Activated T-helper 17 cell treated with anti-CD3 and anti-CD28 coated beads, Interleukin-2, amount 50 U/mL, for 72 hours (primary cell): ENCODE measurements around the gene DLGAP1. TPM values are rescaled to one million over a fixed set of nuclear protein-coding genes. Genes with fewer than 3 reads are reported as not detected.
A peak's percentile ranks its signal among the peaks of the same experiment; 100 is the strongest.

Experiments
- ATAC-seq: fragments of 150-1000 bp; cut with Tn5 transposase; replicated peaks from 2 replicates; pipeline ENCODE4 v1.10.0; 2021; ENCODE audit warnings: mild to moderate bottlenecking, moderate library complexity
- H3K27ac Mint-ChIP-seq: one replicate; pipeline ENCODE4 v1.8.0; 2022; ENCODE audit warnings: mixed read lengths
- H3K27me3 Mint-ChIP-seq: one replicate; pipeline ENCODE4 v1.8.0; 2022; ENCODE audit warnings: mixed read lengths
- H3K36me3 Mint-ChIP-seq: one replicate; pipeline ENCODE4 v1.8.0; 2022; ENCODE audit warnings: low read depth, mild to moderate bottlenecking, mixed read lengths
- H3K4me1 Mint-ChIP-seq: one replicate; pipeline ENCODE4 v1.8.0; 2022; ENCODE audit warnings: mixed read lengths
- H3K4me3 Mint-ChIP-seq: one replicate; pipeline ENCODE4 v1.8.0; 2022; ENCODE audit warnings: mild to moderate bottlenecking, mixed read lengths
- H3K9me3 Mint-ChIP-seq: one replicate; pipeline ENCODE4 v1.8.0; 2022; ENCODE audit warnings: mixed read lengths
- total RNA-seq, 2 donors: library from RNA; stranded (reverse); gene quantifications; one replicate each; pipeline ENCODE4 v1.2.3, GENCODE V29; 2022

DLGAP1 gene
- total RNA-seq, 2 donors from 2014 or later = 1.1 to 1.2 TPM

- Mint-ChIP-seq H3K27ac (no peak overlapping the region), H3K4me1 (no peaks in the 10 kb centered on the region), H3K27me3 (no peaks in the 10 kb centered on the region), H3K36me3 (no peaks in the 10 kb centered on the region), H3K4me3 (no peak overlapping the region), H3K9me3 (no peaks in the 10 kb centered on the region)
- ATAC-seq = no peak
Measured at GRCh38 chr18:3554811-3555427, 900.2 kb downstream of the DLGAP1 start.

GRCh38 chr18:3554091-3554601 lies 901.0 kb downstream of the DLGAP1 start:
- Mint-ChIP-seq H3K4me3 (no peak overlapping the region), H3K9me3 (no peaks in the 10 kb centered on the region), H3K27ac (no peak overlapping the region), H3K36me3 (no peaks in the 10 kb centered on the region), H3K27me3 (no peaks in the 10 kb centered on the region), H3K4me1 (no peaks in the 10 kb centered on the region)
- ATAC-seq = no peak

GRCh38 chr18:3552305-3552704 lies 902.8 kb downstream of the DLGAP1 start:
- Mint-ChIP-seq H3K36me3 (no peaks in the 10 kb centered on the region), H3K4me1 (no peaks in the 10 kb centered on the region), H3K9me3 (no peaks in the 10 kb centered on the region), H3K27ac (peak overlapping the region; percentile 56), H3K27me3 (no peaks in the 10 kb centered on the region), H3K4me3 (no peak overlapping the region)
- no peak for ATAC-seq

- no peaks in the 10 kb centered on the region for H3K9me3 Mint-ChIP-seq
- H3K27ac Mint-ChIP-seq = no peak overlapping the region
- H3K27me3 Mint-ChIP-seq = no peaks in the 10 kb centered on the region
- H3K4me1 Mint-ChIP-seq = no peaks in the 10 kb centered on the region
- no peak for ATAC-seq
- no peak overlapping the region for H3K4me3 Mint-ChIP-seq
- H3K36me3 Mint-ChIP-seq = no peaks in the 10 kb centered on the region
Measured at GRCh38 chr18:3547891-3548615, 907.1 kb downstream of the DLGAP1 start.

GRCh38 chr18:3546106-3546505 lies 909.0 kb downstream of the DLGAP1 start:
- H3K27ac Mint-ChIP-seq = no peak overlapping the region
- ATAC-seq = no peak
- no peaks in the 10 kb centered on the region for H3K36me3 Mint-ChIP-seq
- no peaks in the 10 kb centered on the region for H3K27me3 Mint-ChIP-seq
- H3K4me1 Mint-ChIP-seq = peaks cover 13% of the 10 kb centered on the region
- no peak overlapping the region for H3K4me3 Mint-ChIP-seq
- H3K9me3 Mint-ChIP-seq = no peaks in the 10 kb centered on the region

- peaks cover 16% of the 10 kb centered on the region for H3K4me1 Mint-ChIP-seq
- no peaks in the 10 kb centered on the region for H3K36me3 Mint-ChIP-seq
- H3K4me3 Mint-ChIP-seq = no peak overlapping the region
- ATAC-seq = no peak
- H3K9me3 Mint-ChIP-seq = no peaks in the 10 kb centered on the region
- no peak overlapping the region for H3K27ac Mint-ChIP-seq
- H3K27me3 Mint-ChIP-seq = no peaks in the 10 kb centered on the region
Measured at GRCh38 chr18:3544537-3544936, 910.6 kb downstream of the DLGAP1 start.

GRCh38 chr18:3541549-3542386 lies 913.3 kb downstream of the DLGAP1 start:
- H3K4me3 Mint-ChIP-seq = peak overlapping the region; percentile 57
- peak overlapping the region; percentile 14 for H3K27ac Mint-ChIP-seq
- H3K4me1 Mint-ChIP-seq = peaks cover 16% of the 10 kb centered on the region
- ATAC-seq = peak; percentile 100
- no peaks in the 10 kb centered on the region for H3K36me3 Mint-ChIP-seq
- H3K9me3 Mint-ChIP-seq = no peaks in the 10 kb centered on the region
- H3K27me3 Mint-ChIP-seq = peaks cover 4% of the 10 kb centered on the region

- peaks cover 16% of the 10 kb centered on the region for H3K4me1 Mint-ChIP-seq
- ATAC-seq = peak; percentile 0
- H3K9me3 Mint-ChIP-seq = no peaks in the 10 kb centered on the region
- peaks cover 4% of the 10 kb centered on the region for H3K27me3 Mint-ChIP-seq
- peak overlapping the region; percentile 57 for H3K4me3 Mint-ChIP-seq
- peak overlapping the region; percentile 14 for H3K27ac Mint-ChIP-seq
- H3K36me3 Mint-ChIP-seq = no peaks in the 10 kb centered on the region
Measured at GRCh38 chr18:3540805-3541548, 914.1 kb downstream of the DLGAP1 start.

GRCh38 chr18:3538954-3539617 lies 916.0 kb downstream of the DLGAP1 start:
- Mint-ChIP-seq H3K4me3 (no peak overlapping the region), H3K27me3 (peaks cover 4% of the 10 kb centered on the region), H3K9me3 (no peaks in the 10 kb centered on the region), H3K4me1 (peaks cover 16% of the 10 kb centered on the region), H3K27ac (no peak overlapping the region), H3K36me3 (no peaks in the 10 kb centered on the region)
- no peak for ATAC-seq

GRCh38 chr18:3538456-3538855 lies 916.7 kb downstream of the DLGAP1 start:
- Mint-ChIP-seq H3K27ac (no peak overlapping the region), H3K27me3 (peaks cover 4% of the 10 kb centered on the region), H3K4me1 (peaks cover 16% of the 10 kb centered on the region), H3K9me3 (no peaks in the 10 kb centered on the region), H3K36me3 (no peaks in the 10 kb centered on the region), H3K4me3 (no peak overlapping the region)
- ATAC-seq = no peak

- H3K4me1 Mint-ChIP-seq = peaks cover 10% of the 10 kb centered on the region
- ATAC-seq = no peak
- no peak overlapping the region for H3K4me3 Mint-ChIP-seq
- H3K27ac Mint-ChIP-seq = no peak overlapping the region
- H3K36me3 Mint-ChIP-seq = no peaks in the 10 kb centered on the region
- H3K27me3 Mint-ChIP-seq = no peaks in the 10 kb centered on the region
- no peaks in the 10 kb centered on the region for H3K9me3 Mint-ChIP-seq
Measured at GRCh38 chr18:3530807-3531206, 924.3 kb downstream of the DLGAP1 start.

- Mint-ChIP-seq H3K27ac (peak overlapping the region; percentile 12), H3K9me3 (no peaks in the 10 kb centered on the region)
Measured at GRCh38 chr18:3529601-3530000, 925.5 kb downstream of the DLGAP1 start.

GRCh38 chr18:3529077-3529476 lies 926.0 kb downstream of the DLGAP1 start:
- Mint-ChIP-seq H3K9me3 (no peaks in the 10 kb centered on the region), H3K27ac (no peak overlapping the region), H3K36me3 (no peaks in the 10 kb centered on the region), H3K4me3 (no peak overlapping the region), H3K4me1 (peaks cover 13% of the 10 kb centered on the region), H3K27me3 (no peaks in the 10 kb centered on the region)
- ATAC-seq = no peak

More at GRCh38 chr18:3529601-3530000, 925.5 kb downstream of the DLGAP1 start:
- H3K4me3 Mint-ChIP-seq = no peak overlapping the region
- H3K4me1 Mint-ChIP-seq = peaks cover 13% of the 10 kb centered on the region
- no peak for ATAC-seq
- H3K27me3 Mint-ChIP-seq = no peaks in the 10 kb centered on the region
- H3K36me3 Mint-ChIP-seq = no peaks in the 10 kb centered on the region
